Parathyroid adenoma (tissue), 2 donors: Measurements from ENCODE around the gene ISOC1.

Source experiments
- H2AFZ ChIP-seq: fragments of 300-600 bp; sonication (generic); one replicate; pipeline ENCODE4 v1.7.0; 2017; ENCODE audit warnings: antibody characterized with exemption, mild to moderate bottlenecking
- H3K27ac ChIP-seq: fragments of 300-600 bp; sonication (generic); one replicate; pipeline ENCODE4 v1.7.0; 2017
- H3K27me3 ChIP-seq: fragments of 300-600 bp; sonication (generic); one replicate; pipeline ENCODE4 v1.7.0; 2017; ENCODE audit warnings: low read length; ENCODE audit not compliant: control insufficient read depth, insufficient read depth
- H3K36me3 ChIP-seq: fragments of 300-600 bp; sonication (generic); one replicate; pipeline ENCODE4 v1.7.0; 2017; ENCODE audit warnings: low read length; ENCODE audit not compliant: control insufficient read depth, insufficient read depth
- H3K4me1 ChIP-seq: fragments of 300-600 bp; sonication (generic); one replicate; pipeline ENCODE4 v1.7.0; 2017; ENCODE audit warnings: control low read depth
- H3K4me2 ChIP-seq: fragments of 300-600 bp; sonication (generic); one replicate; pipeline ENCODE4 v1.7.0; 2017; ENCODE audit warnings: low read length
- H3K4me3 ChIP-seq: fragments of 300-600 bp; sonication (generic); one replicate; pipeline ENCODE4 v1.7.0; 2017; ENCODE audit warnings: low read depth, low read length
- H3K79me2 ChIP-seq: fragments of 300-600 bp; sonication (generic); one replicate; pipeline ENCODE4 v1.7.0; 2017; ENCODE audit warnings: control low read depth
- H3K9ac ChIP-seq: fragments of 300-600 bp; sonication (generic); one replicate; pipeline ENCODE4 v1.7.0; 2017; ENCODE audit warnings: mild to moderate bottlenecking
- H3K9me3 ChIP-seq: fragments of 300-600 bp; sonication (generic); one replicate; pipeline ENCODE4 v1.7.0; 2017; ENCODE audit warnings: low read length; ENCODE audit not compliant: control insufficient read depth
- CTCF ChIP-seq: fragments of 300-600 bp; sonication (generic); IDR thresholded peaks from one replicate; pipeline ENCODE4 v1.7.0; 2017; ENCODE audit warnings: antibody characterized with exemption, mild to moderate bottlenecking
- donor health status: primary hyperparathyroidism.

ISOC1 gene

GRCh38 chr5:129051283-129051682 lies 43.3 kb upstream of the ISOC1 start:
- H3K4me1 ChIP-seq, result no peaks in the 10 kb centered on the region
- H3K4me3 ChIP-seq, result no peak overlapping the region
- H3K79me2 ChIP-seq, result no peaks in the 10 kb centered on the region
- H3K36me3 ChIP-seq, result no peaks in the 10 kb centered on the region
- H3K9me3 ChIP-seq, result no peaks in the 10 kb centered on the region
- no peaks in the 10 kb centered on the region for H3K27me3 ChIP-seq
- no peak overlapping the region for H3K9ac ChIP-seq
- no peak overlapping the region for H3K27ac ChIP-seq
- no peak for TF ChIP-seq CTCF
- no peak overlapping the region for H2AFZ ChIP-seq
- no peak overlapping the region for H3K4me2 ChIP-seq

- no peak overlapping the region for H3K4me2 ChIP-seq
- no peak overlapping the region for H3K27ac ChIP-seq
- no peak overlapping the region for H3K9ac ChIP-seq
- no peaks in the 10 kb centered on the region for H3K79me2 ChIP-seq
- TF ChIP-seq CTCF, result no peak
- H3K9me3 ChIP-seq, result no peaks in the 10 kb centered on the region
- H3K4me3 ChIP-seq, result no peak overlapping the region
- no peak overlapping the region for H2AFZ ChIP-seq
- H3K4me1 ChIP-seq, result no peaks in the 10 kb centered on the region
- no peaks in the 10 kb centered on the region for H3K27me3 ChIP-seq
- H3K36me3 ChIP-seq, result no peaks in the 10 kb centered on the region
Observed at GRCh38 chr5:129053438-129053837, 41.1 kb upstream of the ISOC1 start.

- H3K27ac ChIP-seq, result no peak overlapping the region
- no peak for TF ChIP-seq CTCF
- no peak overlapping the region for H3K4me2 ChIP-seq
- H3K27me3 ChIP-seq, result no peaks in the 10 kb centered on the region
- no peaks in the 10 kb centered on the region for H3K4me1 ChIP-seq
- no peak overlapping the region for H3K4me3 ChIP-seq
- no peak overlapping the region for H3K9ac ChIP-seq
- H3K36me3 ChIP-seq, result no peaks in the 10 kb centered on the region
- H3K79me2 ChIP-seq, result no peaks in the 10 kb centered on the region
- no peak overlapping the region for H2AFZ ChIP-seq
- H3K9me3 ChIP-seq, result no peaks in the 10 kb centered on the region
Observed at GRCh38 chr5:129057329-129057728, 37.2 kb upstream of the ISOC1 start.

- H3K79me2 ChIP-seq, result no peaks in the 10 kb centered on the region
- no peak overlapping the region for H2AFZ ChIP-seq
- no peaks in the 10 kb centered on the region for H3K27me3 ChIP-seq
- no peak overlapping the region for H3K27ac ChIP-seq
- no peak overlapping the region for H3K9ac ChIP-seq
- H3K4me1 ChIP-seq, result no peaks in the 10 kb centered on the region
- TF ChIP-seq CTCF, result no peak
- H3K4me3 ChIP-seq, result no peak overlapping the region
- H3K36me3 ChIP-seq, result no peaks in the 10 kb centered on the region
- H3K9me3 ChIP-seq, result no peaks in the 10 kb centered on the region
- no peak overlapping the region for H3K4me2 ChIP-seq
Observed at GRCh38 chr5:129061849-129062248, 32.7 kb upstream of the ISOC1 start.

GRCh38 chr5:129063483-129064113 lies 31.0 kb upstream of the ISOC1 start:
- H3K4me3 ChIP-seq, result no peak overlapping the region
- H3K4me2 ChIP-seq, result no peak overlapping the region
- no peaks in the 10 kb centered on the region for H3K27me3 ChIP-seq
- H2AFZ ChIP-seq, result peak overlapping the region; percentile 23
- H3K36me3 ChIP-seq, result no peaks in the 10 kb centered on the region
- no peaks in the 10 kb centered on the region for H3K79me2 ChIP-seq
- TF ChIP-seq CTCF, result no peak
- no peak overlapping the region for H3K9ac ChIP-seq
- no peaks in the 10 kb centered on the region for H3K4me1 ChIP-seq
- no peak overlapping the region for H3K27ac ChIP-seq
- no peaks in the 10 kb centered on the region for H3K9me3 ChIP-seq
